ENCODE measurements around the gene INSIG1. TPM values are rescaled to one million over a fixed set of nuclear protein-coding genes. Genes with fewer than 3 reads are reported as not detected.

INSIG1 gene
- total RNA-seq, 1 experiment from 2014 or later = 60.1 TPM

DNA sequence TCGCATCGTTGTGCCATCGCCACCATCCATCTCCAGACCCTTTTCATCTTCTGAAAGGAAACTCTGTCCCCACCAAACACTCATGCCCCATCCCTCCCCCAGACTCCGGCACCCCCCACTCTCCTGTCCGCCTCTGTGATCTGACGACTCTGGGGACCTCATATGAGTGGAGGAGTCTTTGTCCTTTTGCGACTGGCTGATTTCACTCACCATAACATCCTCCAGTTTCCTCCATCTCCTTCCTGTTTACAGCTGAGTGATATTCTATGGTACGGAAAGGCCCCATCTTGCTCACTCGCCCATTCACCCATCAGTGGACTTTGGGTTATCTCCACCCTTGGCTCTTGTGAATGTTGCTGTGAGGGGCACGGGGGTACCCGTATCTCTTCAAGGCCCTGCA, 11.8 kb upstream of the INSIG1 start:
- POLR2A ChIA-PET = no interaction called here
- H3K27me3 Mint-ChIP-seq (ENCODE audit: insufficient read depth, unreplicated experiment) = no peaks in the 10 kb centered on the region

DNA sequence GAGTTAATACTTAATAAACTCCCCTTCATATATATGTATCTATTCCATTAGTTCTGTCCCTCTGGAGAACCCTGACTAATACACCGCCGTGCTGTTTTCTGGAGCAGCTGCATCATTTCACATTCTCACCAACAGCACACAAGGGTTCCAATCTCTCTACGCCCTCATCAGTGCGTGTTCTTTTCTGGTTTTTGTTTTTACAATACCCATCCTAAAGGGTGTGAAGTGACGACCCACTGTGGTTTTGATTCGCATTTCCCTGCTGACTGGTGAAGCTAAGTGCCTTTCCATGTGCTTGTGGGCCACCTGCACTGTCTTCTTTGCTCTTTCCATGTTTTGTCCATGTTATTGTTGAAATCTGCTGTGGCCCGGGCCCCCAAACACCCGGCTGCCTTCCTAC, 11.0 kb upstream of the INSIG1 start:
- H3K36me3 ChIP-seq (ENCODE audit: control insufficient read depth, insufficient read depth, low read length) = no peaks in the 10 kb centered on the region
- no peaks in the 10 kb centered on the region for H3K27me3 ChIP-seq (replicated peaks; ENCODE audit: control insufficient read depth, insufficient read depth, low read length)
- ChIA-PET CTCF (no interaction called here), POLR2A (no interaction called here)
- H3K27ac Mint-ChIP-seq (ENCODE audit: unreplicated experiment) = no peak overlapping the region
- no peak overlapping the region for H3K4me3 ChIP-seq (ENCODE audit: low read depth, low read length)
- TF ChIP-seq, protein P1, sequence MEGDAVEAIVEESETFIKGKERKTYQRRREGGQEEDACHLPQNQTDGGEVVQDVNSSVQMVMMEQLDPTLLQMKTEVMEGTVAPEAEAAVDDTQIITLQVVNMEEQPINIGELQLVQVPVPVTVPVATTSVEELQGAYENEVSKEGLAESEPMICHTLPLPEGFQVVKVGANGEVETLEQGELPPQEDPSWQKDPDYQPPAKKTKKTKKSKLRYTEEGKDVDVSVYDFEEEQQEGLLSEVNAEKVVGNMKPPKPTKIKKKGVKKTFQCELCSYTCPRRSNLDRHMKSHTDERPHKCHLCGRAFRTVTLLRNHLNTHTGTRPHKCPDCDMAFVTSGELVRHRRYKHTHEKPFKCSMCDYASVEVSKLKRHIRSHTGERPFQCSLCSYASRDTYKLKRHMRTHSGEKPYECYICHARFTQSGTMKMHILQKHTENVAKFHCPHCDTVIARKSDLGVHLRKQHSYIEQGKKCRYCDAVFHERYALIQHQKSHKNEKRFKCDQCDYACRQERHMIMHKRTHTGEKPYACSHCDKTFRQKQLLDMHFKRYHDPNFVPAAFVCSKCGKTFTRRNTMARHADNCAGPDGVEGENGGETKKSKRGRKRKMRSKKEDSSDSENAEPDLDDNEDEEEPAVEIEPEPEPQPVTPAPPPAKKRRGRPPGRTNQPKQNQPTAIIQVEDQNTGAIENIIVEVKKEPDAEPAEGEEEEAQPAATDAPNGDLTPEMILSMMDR (IDR thresholded peaks at IDR 0.05; ENCODE audit: insufficient read depth in 1 of 2, low read depth in 1 of 2, low read length in 1 of 2, severe bottlenecking in 1 of 2, unreplicated experiment in 1 of 2) = no peak
- H3K9me3 Mint-ChIP-seq (ENCODE audit: unreplicated experiment) = no peaks in the 10 kb centered on the region
- H3K4me3 Mint-ChIP-seq (ENCODE audit: unreplicated experiment) = no peak overlapping the region
- H3K36me3 Mint-ChIP-seq (ENCODE audit: insufficient read depth, unreplicated experiment) = no peaks in the 10 kb centered on the region
- no peaks in the 10 kb centered on the region for H3K9me3 ChIP-seq
- intact Hi-C loops (cut with micrococcal nuclease; ENCODE audit: unreplicated experiment) = no loop called here
- BruUV-seq (replicated peaks) = no TSS peak
- H3K4me1 Mint-ChIP-seq (ENCODE audit: low read depth, unreplicated experiment) = peaks cover 13% of the 10 kb centered on the region
- H3K27me3 Mint-ChIP-seq (ENCODE audit: insufficient read depth, unreplicated experiment) = no peaks in the 10 kb centered on the region
- no peak for DNase-seq
- H3K4me1 ChIP-seq = peaks cover 13% of the 10 kb centered on the region

More for the DNA sequence above, 11.8 kb upstream of the INSIG1 start:
- Histone ChIP-seq H3K4me1 (peaks cover 7% of the 10 kb centered on the region), H3K4me3 (ENCODE audit: low read depth, low read length) (no peak overlapping the region), H3K27me3 (replicated peaks; ENCODE audit: control insufficient read depth, insufficient read depth, low read length) (no peaks in the 10 kb centered on the region), H3K36me3 (ENCODE audit: control insufficient read depth, insufficient read depth, low read length) (no peaks in the 10 kb centered on the region), H3K9me3 (no peaks in the 10 kb centered on the region)
- H3K27ac Mint-ChIP-seq (ENCODE audit: unreplicated experiment) = no peak overlapping the region
- CTCF ChIA-PET = no interaction called here
- no peaks in the 10 kb centered on the region for H3K9me3 Mint-ChIP-seq (ENCODE audit: unreplicated experiment)
- BruUV-seq (replicated peaks) = no TSS peak
- DNase-seq = no peak
- H3K36me3 Mint-ChIP-seq (ENCODE audit: insufficient read depth, unreplicated experiment) = no peaks in the 10 kb centered on the region
- TF ChIP-seq, protein P1 (IDR thresholded peaks at IDR 0.05; ENCODE audit: insufficient read depth in 1 of 2, low read depth in 1 of 2, low read length in 1 of 2, severe bottlenecking in 1 of 2, unreplicated experiment in 1 of 2) = no peak
- peaks cover 4% of the 10 kb centered on the region for H3K4me1 Mint-ChIP-seq (ENCODE audit: low read depth, unreplicated experiment)
- H3K4me3 Mint-ChIP-seq (ENCODE audit: unreplicated experiment) = no peak overlapping the region
- intact Hi-C loops (cut with micrococcal nuclease; ENCODE audit: unreplicated experiment) = no loop called here

DNA sequence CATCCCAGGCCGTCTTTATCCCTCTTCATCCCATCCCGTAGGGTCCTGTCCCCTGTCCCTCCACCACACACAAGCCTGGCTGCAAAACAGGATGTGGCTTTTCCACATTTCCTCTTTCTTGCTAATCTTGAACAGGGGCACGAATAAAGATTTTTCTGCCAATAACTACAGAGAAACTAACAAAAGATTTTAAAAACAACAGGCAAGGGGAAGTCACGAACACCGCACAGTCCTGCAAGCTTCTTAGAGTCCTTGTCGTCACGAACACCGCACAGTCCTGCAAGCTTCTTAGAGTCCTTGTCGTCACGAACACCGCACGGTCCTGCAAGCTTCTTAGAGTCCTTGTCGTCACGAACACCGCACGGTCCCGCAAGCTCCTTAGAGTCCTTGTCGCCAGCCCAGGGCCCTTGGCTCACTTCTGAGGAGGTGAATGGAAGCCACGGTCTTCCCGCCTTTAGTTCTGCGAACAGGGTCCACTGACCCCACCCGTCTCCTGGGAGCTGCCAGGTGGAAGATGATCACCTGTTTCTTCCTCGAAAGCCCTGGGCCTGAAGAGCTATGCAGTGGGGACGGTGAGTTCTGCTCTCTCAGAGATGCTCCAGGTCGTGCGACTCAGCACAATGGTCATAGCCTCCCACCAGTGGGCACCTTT, 10.3 kb upstream of the INSIG1 start:
- Mint-ChIP-seq H3K4me1 (ENCODE audit: low read depth, unreplicated experiment) (peaks cover 14% of the 10 kb centered on the region), H3K27me3 (ENCODE audit: insufficient read depth, unreplicated experiment) (no peaks in the 10 kb centered on the region), H3K9me3 (ENCODE audit: unreplicated experiment) (peaks cover 3% of the 10 kb centered on the region), H3K27ac (ENCODE audit: unreplicated experiment) (peak overlapping the region; percentile 50), H3K36me3 (ENCODE audit: insufficient read depth, unreplicated experiment) (no peaks in the 10 kb centered on the region), H3K4me3 (ENCODE audit: unreplicated experiment) (no peak overlapping the region)
- POLR2A ChIA-PET = no interaction called here
- TF ChIP-seq, protein P1 (IDR thresholded peaks at IDR 0.05; ENCODE audit: insufficient read depth in 1 of 2, low read depth in 1 of 2, low read length in 1 of 2, severe bottlenecking in 1 of 2, unreplicated experiment in 1 of 2) = no peak
- BruUV-seq (replicated peaks) = no TSS peak
- Histone ChIP-seq H3K9me3 (no peaks in the 10 kb centered on the region), H3K4me1 (peaks cover 13% of the 10 kb centered on the region), H3K27me3 (replicated peaks; ENCODE audit: control insufficient read depth, insufficient read depth, low read length) (no peaks in the 10 kb centered on the region), H3K36me3 (ENCODE audit: control insufficient read depth, insufficient read depth, low read length) (no peaks in the 10 kb centered on the region), H3K4me3 (ENCODE audit: low read depth, low read length) (no peak overlapping the region)
- intact Hi-C loops (cut with micrococcal nuclease; ENCODE audit: unreplicated experiment) = no loop called here
- CTCF ChIA-PET = interaction anchor here (0.6 kb wide), 1 partner anchor 98 kb away, joined by 4 read pairs; no protein-coding TSS in a partner anchor
- no peak for DNase-seq

Measured in Caco-2 (cell line).